ENCODE data around the gene PROKR2. TPM values are rescaled to one million over a fixed set of nuclear protein-coding genes. Genes with fewer than 3 reads are reported as not detected.

Gene PROKR2
- polyA plus RNA-seq (not detected in 3 replicates), polyA minus RNA-seq (0.46 TPM in 1 of 3 replicates, not detected in the others)
- not detected for polyA plus RNA-seq (2011; ENCODE audit: low read depth)
- polyA plus RNA-seq (2011; cell fraction: cytosol; rRNA removed): not detected in 2 replicates
- not detected in 2 replicates for polyA plus RNA-seq (2011; cell fraction: nucleus; rRNA removed)
- polyA plus RNA-seq (2012; ENCODE audit: low replicate concordance): not detected in 2 replicates
- not detected for polyA minus RNA-seq (2011; cell fraction: cytosol; rRNA and poly(A)+ RNA removed)
- not detected in 2 replicates for polyA minus RNA-seq (2011; cell fraction: nucleus; rRNA and poly(A)+ RNA removed)

- Histone ChIP-seq H3K27ac (ENCODE audit: control insufficient read depth, insufficient read depth, low read length) (no peak within 1 kb of the TSS), H3K4me2 (ENCODE audit: control insufficient read depth, extremely low read depth, insufficient read depth, low read depth, low read length) (peak within 1 kb of the TSS; percentile 48), H3K79me2 (ENCODE audit: control insufficient read depth, insufficient read depth, low read length) (no peaks in the 10 kb centered on the region), H3K27me3 (ENCODE audit: control insufficient read depth, extremely low read depth, insufficient read depth, low read length) (peaks cover 56% of the 10 kb centered on the region), H3K9me1 (ENCODE audit: control insufficient read depth, extremely low read depth, insufficient read depth, low read length) (no peaks in the 10 kb centered on the region), H2AFZ (ENCODE audit: control insufficient read depth, low read length) (peak within 1 kb of the TSS; percentile 6), H3K4me1 (ENCODE audit: control insufficient read depth, extremely low read depth, insufficient read depth, low read length) (peaks cover 3% of the 10 kb centered on the region), H4K20me1 (ENCODE audit: control insufficient read depth, extremely low read depth, insufficient read depth, low read length) (peaks cover 2% of the 10 kb centered on the region), H3K9me3 (ENCODE audit: control insufficient read depth, low read depth, low read length) (no peaks in the 10 kb centered on the region), H3K9ac (ENCODE audit: control insufficient read depth, extremely low read depth, insufficient read depth, low read length) (no peak within 1 kb of the TSS), H3K36me3 (ENCODE audit: control insufficient read depth in 2 of 2, extremely low read depth in 1 of 2, insufficient read depth in 2 of 2, low read length in 2 of 2) (no peaks in the 10 kb centered on the region), H3K4me3 (ENCODE audit: control insufficient read depth in 2 of 3, extremely low read depth in 1 of 3, insufficient read depth in 2 of 3, low read depth in 1 of 3, low read length in 3 of 3) (peak within 1 kb of the TSS in 2 of 3 experiments; percentile 9 to 34)
- DNase-seq (ENCODE audit: low read depth, low spot score) (no peak), FAIRE-seq (no peak)
- TF ChIP-seq CTCF (optimal IDR thresholded peaks at IDR 0.05 in 1 of 3, IDR thresholded peaks at IDR 0.05 in 1 of 3, conservative IDR thresholded peaks at IDR 0.05 in 1 of 3; ENCODE audit: extremely low read depth in 1 of 3, insufficient read depth in 2 of 3, low read length in 3 of 3) (peak in 2 of 3 experiments; percentile 13 to 25), EZH2 (IDR thresholded peaks at IDR 0.05; ENCODE audit: low read length) (peak; percentile 46)
- dilution Hi-C loops (cut with MboI; ENCODE audit: extremely low pct_ligation_motif_present, low sequenced_read_pairs): no loop called here
Measured at GRCh38 chr20:5316188-5317158, at the start of gene PROKR2. Gene PROKR2 (minus strand): TSS chr20:5316954. CDS start chr20:5314369, 2,585 bp downstream.

GRCh38 chr20:5364997-5365597 is 48.3 kb upstream of the PROKR2 start:
- H3K4me2 ChIP-seq (ENCODE audit: control insufficient read depth, extremely low read depth, insufficient read depth, low read depth, low read length): no peak overlapping the region
- peaks cover 6% of the 10 kb centered on the region for H3K4me1 ChIP-seq (ENCODE audit: control insufficient read depth, extremely low read depth, insufficient read depth, low read length)
- H3K36me3 ChIP-seq (ENCODE audit: control insufficient read depth in 2 of 2, extremely low read depth in 1 of 2, insufficient read depth in 2 of 2, low read length in 2 of 2): no peaks in the 10 kb centered on the region
- DNase-seq (ENCODE audit: low read depth, low spot score) (no peak), FAIRE-seq (no peak)
- no peaks in the 10 kb centered on the region for H3K79me2 ChIP-seq (ENCODE audit: control insufficient read depth, insufficient read depth, low read length)
- no peak for TF ChIP-seq EZH2 (IDR thresholded peaks at IDR 0.05; ENCODE audit: low read length)
- TF ChIP-seq CTCF (optimal IDR thresholded peaks at IDR 0.05 in 1 of 3, IDR thresholded peaks at IDR 0.05 in 1 of 3, conservative IDR thresholded peaks at IDR 0.05 in 1 of 3; ENCODE audit: extremely low read depth in 1 of 3, insufficient read depth in 2 of 3, low read length in 3 of 3): no peak
- H2AFZ ChIP-seq (ENCODE audit: control insufficient read depth, low read length): no peak overlapping the region
- H3K4me3 ChIP-seq (ENCODE audit: control insufficient read depth in 2 of 3, extremely low read depth in 1 of 3, insufficient read depth in 2 of 3, low read depth in 1 of 3, low read length in 3 of 3): peak overlapping the region in 1 of 3 experiments; percentile 44
- H3K9me1 ChIP-seq (ENCODE audit: control insufficient read depth, extremely low read depth, insufficient read depth, low read length): no peaks in the 10 kb centered on the region
- no peaks in the 10 kb centered on the region for H4K20me1 ChIP-seq (ENCODE audit: control insufficient read depth, extremely low read depth, insufficient read depth, low read length)
- H3K27ac ChIP-seq (ENCODE audit: control insufficient read depth, insufficient read depth, low read length): no peak overlapping the region
- no peaks in the 10 kb centered on the region for H3K9me3 ChIP-seq (ENCODE audit: control insufficient read depth, low read depth, low read length)
- no peak overlapping the region for H3K9ac ChIP-seq (ENCODE audit: control insufficient read depth, extremely low read depth, insufficient read depth, low read length)
- dilution Hi-C loops (cut with MboI; ENCODE audit: extremely low pct_ligation_motif_present, low sequenced_read_pairs): no loop called here
- H3K27me3 ChIP-seq (ENCODE audit: control insufficient read depth, extremely low read depth, insufficient read depth, low read length): no peaks in the 10 kb centered on the region
